Mesendoderm (in vitro differentiated cells): ENCODE measurements around the gene RGL1.
"Not testable (repeated sequence)": the region's sequence is repeated elsewhere in the genome, so short reads cannot be mapped to it uniquely, and the experiment has no call there.

Experiments used
- DNase-seq: peaks from one replicate; pipeline ENCODE4 v3.0.0; 2013
- H2AK5ac ChIP-seq: 2 replicates; pipeline ENCODE4 v1.6.1; 2013; ENCODE audit warnings: low read length, inconsistent platforms
- H2BK120ac ChIP-seq: 2 replicates; pipeline ENCODE4 v1.6.1; 2013; ENCODE audit warnings: low read depth, mild to moderate bottlenecking, low read length, moderate library complexity, mixed read lengths
- H2BK15ac ChIP-seq: replicated peaks from 2 replicates; pipeline ENCODE4 v1.6.1; 2013; ENCODE audit warnings: low read depth, mild to moderate bottlenecking, moderate library complexity
- H2BK5ac ChIP-seq: 2 replicates; pipeline ENCODE4 v1.6.1; 2013; ENCODE audit warnings: low read length, inconsistent platforms
- H3K18ac ChIP-seq: 2 replicates; pipeline ENCODE4 v1.6.1; 2013; ENCODE audit warnings: mild to moderate bottlenecking, low read length, mixed read lengths
- H3K23ac ChIP-seq: one replicate; pipeline ENCODE4 v1.6.1; 2013; ENCODE audit warnings: low read length
- H3K27ac ChIP-seq: 2 replicates; pipeline ENCODE4 v1.5.1; 2013; ENCODE audit warnings: low read depth, mild to moderate bottlenecking, inconsistent platforms, low read length, moderate library complexity
- H3K27me3 ChIP-seq: 2 replicates; pipeline ENCODE4 v1.6.1; 2013; ENCODE audit warnings: low read length, control low read depth, mild to moderate bottlenecking, inconsistent platforms; ENCODE audit not compliant: insufficient read depth, poor library complexity
- H3K36me3 ChIP-seq: 2 replicates; pipeline ENCODE4 v1.6.1; 2013; ENCODE audit warnings: low read length, inconsistent platforms; ENCODE audit not compliant: control insufficient read depth, insufficient read depth
- H3K4ac ChIP-seq: one replicate; pipeline ENCODE4 v1.6.1; 2013; ENCODE audit warnings: low read depth, mild to moderate bottlenecking, low read length, moderate library complexity
- H3K4me1 ChIP-seq: 2 replicates; pipeline ENCODE4 v1.6.1; 2013; ENCODE audit warnings: low read depth, low read length, inconsistent platforms; ENCODE audit not compliant: control insufficient read depth
- H3K4me2 ChIP-seq: 2 replicates; pipeline ENCODE4 v1.6.1; 2013; ENCODE audit warnings: low read length
- H3K4me3 ChIP-seq: 2 replicates; pipeline ENCODE4 v1.5.1; 2013; ENCODE audit warnings: mild to moderate bottlenecking, low read length
- H3K56ac ChIP-seq: one replicate; pipeline ENCODE4 v1.6.1; 2013; ENCODE audit warnings: low read length
- H3K79me1 ChIP-seq: 2 replicates; pipeline ENCODE4 v1.6.1; 2013; ENCODE audit warnings: low read length, inconsistent platforms
- H3K79me2 ChIP-seq: 2 replicates; pipeline ENCODE4 v1.6.1; 2013; ENCODE audit warnings: mild to moderate bottlenecking, low read length; ENCODE audit not compliant: control insufficient read depth, insufficient read depth
- H3K9ac ChIP-seq: 2 replicates; pipeline ENCODE4 v1.6.1; 2013; ENCODE audit warnings: low read length, inconsistent platforms
- H4K5ac ChIP-seq: one replicate; pipeline ENCODE4 v1.6.1; 2013; ENCODE audit warnings: low read length
- H4K8ac ChIP-seq: one replicate; pipeline ENCODE4 v1.6.1; 2013; ENCODE audit warnings: low read depth, mild to moderate bottlenecking, control low read depth, low read length, moderate library complexity
- WGBS: extraction: QIAGEN DNeasy Blood & Tissue Kit; methylation state at CpG from one replicate; pipeline ENCODE4 v1.1.7; 2013; ENCODE audit warnings: low lambda C conversion rate, missing lambda C conversion rate; ENCODE audit not compliant: insufficient coverage; ENCODE audit errors: extremely low coverage; 5-methylcytosine and 5-hydroxymethylcytosine counted together

Gene RGL1

DNA sequence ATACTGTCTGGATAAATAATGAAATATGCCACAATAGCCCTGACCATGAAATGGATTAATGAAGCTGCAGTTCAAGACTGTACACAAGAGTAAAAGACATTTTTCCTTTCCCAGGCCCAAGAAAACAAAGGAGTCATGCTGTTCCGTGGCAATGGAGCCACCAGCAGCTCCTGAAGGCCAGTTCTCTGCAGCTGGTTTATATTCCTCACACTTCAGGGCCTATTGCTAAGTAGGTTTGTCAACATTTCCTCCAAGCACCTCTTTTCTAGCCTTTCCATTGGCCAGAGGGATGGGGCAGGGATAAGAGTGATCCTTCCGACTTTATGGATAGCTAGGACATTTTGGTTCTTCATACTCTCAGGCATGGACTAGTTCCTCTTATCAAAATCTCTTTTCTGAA is 24.2 kb upstream of the RGL1 start:
- Histone ChIP-seq H2AK5ac (no peak overlapping the region), H3K9ac (no peak overlapping the region)
- no CpG with 5 or more reads among the region's 2 CpGs for WGBS

DNA sequence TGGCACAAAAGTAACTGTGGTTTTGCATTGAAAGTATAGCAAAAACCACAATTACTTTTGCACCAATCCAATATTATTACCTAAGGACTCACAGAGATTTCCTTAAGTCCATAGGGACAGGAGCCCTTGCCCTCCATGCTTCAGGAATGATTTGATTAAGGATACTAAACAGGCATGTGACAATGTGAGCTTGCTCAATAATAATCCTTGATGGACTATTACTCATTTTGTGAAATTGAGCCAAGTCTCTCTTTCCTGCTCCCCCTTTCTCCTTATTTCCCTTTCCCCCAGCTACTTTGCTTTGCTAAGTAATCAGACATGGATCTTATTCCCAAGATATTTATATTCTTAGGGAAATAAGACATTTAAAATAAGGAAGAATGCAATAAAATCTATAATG is 21.6 kb upstream of the RGL1 start:
- H3K23ac ChIP-seq: no peak overlapping the region
- H3K56ac ChIP-seq: no peak overlapping the region
- H3K4me2 ChIP-seq: no peak overlapping the region
- H3K79me2 ChIP-seq: no peaks in the 10 kb centered on the region
- no peak overlapping the region for H3K9ac ChIP-seq
- DNase-seq: no peak
- no peak overlapping the region for H2AK5ac ChIP-seq
- H3K18ac ChIP-seq: no peak overlapping the region
- no peaks in the 10 kb centered on the region for H3K4me1 ChIP-seq
- no peak overlapping the region for H4K8ac ChIP-seq
- no peak overlapping the region for H2BK5ac ChIP-seq
- H3K27me3 ChIP-seq: no peaks in the 10 kb centered on the region
- no peak overlapping the region for H3K4me3 ChIP-seq
- no peak overlapping the region for H2BK120ac ChIP-seq
- no peak overlapping the region for H3K27ac ChIP-seq
- no peaks in the 10 kb centered on the region for H3K79me1 ChIP-seq
- no peak overlapping the region for H4K5ac ChIP-seq
- H2BK15ac ChIP-seq: no peak overlapping the region
- no peak overlapping the region for H3K4ac ChIP-seq
- H3K36me3 ChIP-seq: no peaks in the 10 kb centered on the region

More for the DNA sequence above, 24.2 kb upstream of the RGL1 start:
- Histone ChIP-seq H3K56ac (no peak overlapping the region), H3K27ac (no peak overlapping the region), H3K4me2 (no peak overlapping the region), H3K79me1 (no peaks in the 10 kb centered on the region), H3K79me2 (no peaks in the 10 kb centered on the region), H3K4me3 (no peak overlapping the region), H3K23ac (no peak overlapping the region), H2BK15ac (no peak overlapping the region), H4K5ac (no peak overlapping the region), H3K27me3 (no peaks in the 10 kb centered on the region), H3K18ac (no peak overlapping the region), H3K36me3 (no peaks in the 10 kb centered on the region), H3K4ac (no peak overlapping the region), H3K4me1 (no peaks in the 10 kb centered on the region), H4K8ac (no peak overlapping the region), H2BK120ac (no peak overlapping the region), H2BK5ac (no peak overlapping the region)
- DNase-seq: no peak

DNA sequence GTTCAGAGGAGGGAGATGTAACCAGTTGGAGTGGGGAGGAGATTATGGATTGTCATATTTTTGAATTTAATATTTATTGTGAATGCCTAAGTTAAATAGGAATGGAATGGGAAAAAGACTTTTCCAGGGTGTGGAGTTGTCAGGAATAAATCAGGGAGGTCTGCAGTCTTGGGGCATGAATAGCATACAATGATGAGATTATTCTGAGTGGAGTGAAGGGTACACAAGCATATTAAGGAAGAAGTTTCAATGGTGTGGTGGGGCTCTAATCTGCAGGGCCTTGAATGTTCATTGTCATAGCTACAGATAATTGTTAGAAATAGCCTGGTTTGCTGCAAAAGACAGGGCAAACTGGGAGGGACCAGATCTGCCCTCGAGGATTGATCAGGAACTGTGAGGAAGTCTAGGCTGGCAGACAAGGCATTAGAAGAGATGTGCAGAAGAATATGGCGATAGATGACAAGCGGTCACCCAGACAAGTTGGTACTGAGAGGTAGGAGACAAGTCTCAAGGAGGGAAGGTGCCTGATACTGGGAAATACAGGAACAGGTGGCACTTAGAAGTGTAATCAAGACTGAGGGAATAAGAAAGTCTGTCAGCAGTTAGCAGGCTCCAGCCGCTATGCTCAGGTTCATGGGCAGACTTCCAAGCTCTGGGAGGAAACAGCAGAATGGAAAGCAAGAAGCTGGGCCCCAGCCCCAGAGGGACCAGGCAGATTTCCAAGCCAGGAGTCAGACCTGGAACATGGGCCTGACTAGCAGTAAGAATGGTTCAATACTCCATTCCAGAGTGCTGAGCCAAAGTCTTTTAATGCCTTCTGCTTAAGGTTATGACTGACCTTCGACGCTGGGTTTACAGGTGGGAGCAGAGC is 20.9 kb upstream of the RGL1 start:
- no peaks in the 10 kb centered on the region for H3K4me1 ChIP-seq
- no peak overlapping the region for H3K4me3 ChIP-seq
- H2BK120ac ChIP-seq: no peak overlapping the region
- no peak overlapping the region for H2BK15ac ChIP-seq
- no peaks in the 10 kb centered on the region for H3K36me3 ChIP-seq
- H3K4ac ChIP-seq: no peak overlapping the region
- H2AK5ac ChIP-seq: no peak overlapping the region
- no peak overlapping the region for H3K23ac ChIP-seq
- DNase-seq: no peak
- no peak overlapping the region for H3K27ac ChIP-seq
- no peak overlapping the region for H2BK5ac ChIP-seq
- no peak overlapping the region for H3K18ac ChIP-seq
- H4K8ac ChIP-seq: no peak overlapping the region
- H3K9ac ChIP-seq: no peak overlapping the region
- no peaks in the 10 kb centered on the region for H3K27me3 ChIP-seq
- no peak overlapping the region for H3K4me2 ChIP-seq
- WGBS: no CpG with 5 or more reads among the region's 6 CpGs
- no peak overlapping the region for H3K56ac ChIP-seq
- H3K79me1 ChIP-seq: no peaks in the 10 kb centered on the region
- no peak overlapping the region for H4K5ac ChIP-seq
- H3K79me2 ChIP-seq: no peaks in the 10 kb centered on the region

DNA sequence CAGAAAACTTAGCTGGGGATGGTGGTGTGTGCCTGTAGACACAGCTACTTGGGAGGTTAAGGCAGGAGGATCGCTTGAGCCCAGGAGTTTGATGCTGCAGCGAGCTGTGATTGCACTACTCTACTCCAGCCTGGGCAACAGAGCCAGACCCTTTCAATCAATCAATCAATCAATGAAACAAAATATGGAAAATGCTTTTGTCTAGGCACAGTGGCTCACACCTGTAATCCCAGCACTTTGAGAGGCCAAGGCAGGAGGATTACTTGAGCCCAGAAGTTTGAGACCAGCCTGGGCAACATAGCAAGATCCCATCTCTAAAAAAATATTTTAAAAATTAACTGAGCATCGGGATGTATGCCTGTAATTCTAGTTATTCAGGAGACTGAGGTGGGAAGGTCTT is 19.0 kb upstream of the RGL1 start:
- WGBS: no CpG with 5 or more reads among the region's 3 CpGs

DNA sequence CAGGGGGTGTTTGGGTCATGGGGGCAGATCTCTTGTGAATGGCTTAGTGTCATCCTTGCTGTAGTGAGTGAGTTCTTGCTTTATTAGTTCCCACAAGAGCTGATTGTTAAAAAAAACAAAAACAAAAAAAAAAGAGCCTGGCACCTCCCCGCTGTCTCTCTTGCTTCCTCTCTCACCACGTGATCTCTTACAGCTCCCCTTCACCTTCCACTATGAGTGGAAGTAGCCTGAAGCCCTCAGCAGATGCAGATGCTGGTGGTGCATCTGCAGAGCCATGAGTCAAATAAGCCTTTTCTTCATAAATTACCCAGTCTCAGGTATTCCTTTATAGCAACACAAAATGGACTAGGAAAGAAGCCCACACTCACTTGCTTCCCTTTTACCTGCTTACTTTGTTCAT is 17.2 kb upstream of the RGL1 start:
- no peak overlapping the region for H2AK5ac ChIP-seq
- no peak overlapping the region for H3K4ac ChIP-seq
- H3K9ac ChIP-seq: no peak overlapping the region
- no peak overlapping the region for H4K5ac ChIP-seq
- no peaks in the 10 kb centered on the region for H3K79me2 ChIP-seq
- no peak overlapping the region for H3K4me2 ChIP-seq
- H3K79me1 ChIP-seq: no peaks in the 10 kb centered on the region
- no peak overlapping the region for H3K18ac ChIP-seq
- no peaks in the 10 kb centered on the region for H3K27me3 ChIP-seq
- H3K4me1 ChIP-seq: no peaks in the 10 kb centered on the region
- H2BK15ac ChIP-seq: no peak overlapping the region
- no peak for DNase-seq
- no peak overlapping the region for H3K56ac ChIP-seq
- H3K27ac ChIP-seq: no peak overlapping the region
- H2BK5ac ChIP-seq: no peak overlapping the region
- WGBS: no CpG with 5 or more reads among the region's 2 CpGs
- H4K8ac ChIP-seq: no peak overlapping the region
- H3K36me3 ChIP-seq: no peaks in the 10 kb centered on the region
- no peak overlapping the region for H2BK120ac ChIP-seq
- H3K4me3 ChIP-seq: no peak overlapping the region
- no peak overlapping the region for H3K23ac ChIP-seq

More for the DNA sequence above, 19.0 kb upstream of the RGL1 start:
- H4K8ac ChIP-seq, H3K18ac ChIP-seq, DNase-seq, H2BK120ac ChIP-seq, H3K4me1 ChIP-seq, H3K36me3 ChIP-seq, H3K79me1 ChIP-seq, H3K23ac ChIP-seq, H3K27me3 ChIP-seq, H3K4ac ChIP-seq, H3K4me3 ChIP-seq, H2BK5ac ChIP-seq, H2BK15ac ChIP-seq, H4K5ac ChIP-seq, H3K79me2 ChIP-seq, H3K4me2 ChIP-seq, H2AK5ac ChIP-seq, H3K56ac ChIP-seq, H3K27ac ChIP-seq, H3K9ac ChIP-seq: not testable (repeated sequence)

DNA sequence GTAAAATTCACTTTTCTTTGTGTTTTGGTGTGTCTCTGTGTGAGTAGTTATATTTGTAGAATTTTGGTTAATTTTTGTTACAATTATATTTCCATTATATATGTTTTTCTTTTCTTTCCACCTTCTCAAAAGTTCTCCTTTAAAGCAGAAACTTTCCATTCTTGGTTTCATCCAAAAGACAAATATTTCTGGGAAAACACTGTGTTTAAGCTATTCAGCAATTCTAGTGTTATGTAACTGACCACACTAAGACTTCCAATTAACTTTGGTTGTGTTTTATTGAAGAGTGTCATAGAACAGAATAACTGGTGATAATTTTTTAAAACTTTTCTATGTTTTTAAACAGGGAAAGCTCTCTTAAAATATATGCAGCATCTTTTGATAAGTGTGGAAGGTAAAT is 13.6 kb upstream of the RGL1 start:
- Histone ChIP-seq H2AK5ac (no peak overlapping the region), H3K27ac (no peak overlapping the region), H2BK15ac (no peak overlapping the region), H3K56ac (no peak overlapping the region), H4K8ac (no peak overlapping the region), H3K36me3 (no peaks in the 10 kb centered on the region), H3K27me3 (no peaks in the 10 kb centered on the region), H4K5ac (no peak overlapping the region), H2BK120ac (no peak overlapping the region), H3K79me2 (no peaks in the 10 kb centered on the region), H3K4me3 (no peak overlapping the region), H3K9ac (no peak overlapping the region), H3K4ac (no peak overlapping the region), H3K4me1 (no peaks in the 10 kb centered on the region), H3K79me1 (no peaks in the 10 kb centered on the region), H3K23ac (no peak overlapping the region), H3K4me2 (no peak overlapping the region), H3K18ac (no peak overlapping the region), H2BK5ac (no peak overlapping the region)
- DNase-seq: no peak
